Measurements from ENCODE around the gene SLC31A1.

DNA sequence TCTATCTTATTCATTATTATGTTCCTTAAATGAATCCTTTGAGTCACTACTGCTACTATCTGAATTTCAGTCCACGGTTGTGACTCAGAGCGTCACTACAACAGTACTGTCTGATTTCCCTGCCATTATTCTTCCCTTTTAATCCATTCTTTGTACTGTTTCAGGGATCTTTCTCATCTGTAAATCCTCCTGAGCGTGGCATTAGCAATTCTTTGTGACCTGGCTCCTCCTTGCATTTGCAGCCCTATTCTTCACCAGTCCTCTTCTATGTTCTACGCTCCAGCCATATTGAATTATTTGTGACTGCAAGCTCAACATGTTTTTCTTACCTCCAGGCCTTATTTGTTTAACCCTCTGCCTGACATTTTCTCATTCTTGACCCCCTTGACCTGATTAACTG lies 60.0 kb downstream of the SLC31A1 start:
- no peak for TF ChIP-seq SRSF4 (IDR thresholded peaks at IDR 0.05; ENCODE audit: low read depth, low read length, poor library complexity, severe bottlenecking)
- TF ChIP-seq, protein P1, sequence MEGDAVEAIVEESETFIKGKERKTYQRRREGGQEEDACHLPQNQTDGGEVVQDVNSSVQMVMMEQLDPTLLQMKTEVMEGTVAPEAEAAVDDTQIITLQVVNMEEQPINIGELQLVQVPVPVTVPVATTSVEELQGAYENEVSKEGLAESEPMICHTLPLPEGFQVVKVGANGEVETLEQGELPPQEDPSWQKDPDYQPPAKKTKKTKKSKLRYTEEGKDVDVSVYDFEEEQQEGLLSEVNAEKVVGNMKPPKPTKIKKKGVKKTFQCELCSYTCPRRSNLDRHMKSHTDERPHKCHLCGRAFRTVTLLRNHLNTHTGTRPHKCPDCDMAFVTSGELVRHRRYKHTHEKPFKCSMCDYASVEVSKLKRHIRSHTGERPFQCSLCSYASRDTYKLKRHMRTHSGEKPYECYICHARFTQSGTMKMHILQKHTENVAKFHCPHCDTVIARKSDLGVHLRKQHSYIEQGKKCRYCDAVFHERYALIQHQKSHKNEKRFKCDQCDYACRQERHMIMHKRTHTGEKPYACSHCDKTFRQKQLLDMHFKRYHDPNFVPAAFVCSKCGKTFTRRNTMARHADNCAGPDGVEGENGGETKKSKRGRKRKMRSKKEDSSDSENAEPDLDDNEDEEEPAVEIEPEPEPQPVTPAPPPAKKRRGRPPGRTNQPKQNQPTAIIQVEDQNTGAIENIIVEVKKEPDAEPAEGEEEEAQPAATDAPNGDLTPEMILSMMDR (CRISPR knock-in tag; IDR thresholded peaks at IDR 0.05): no peak
- no peak for TF ChIP-seq ZNF589 (CRISPR knock-in tag; conservative IDR thresholded peaks at IDR 0.05)
- TF ChIP-seq MTF1 (CRISPR knock-in tag; IDR thresholded peaks at IDR 0.05): no peak
- TF ChIP-seq ATF1 (CRISPR knock-in tag; IDR thresholded peaks at IDR 0.05): no peak
- no peak for TF ChIP-seq ZNF12 (CRISPR knock-in tag; IDR thresholded peaks at IDR 0.05)
- no peak for TF ChIP-seq ZNF274 (CRISPR knock-in tag; IDR thresholded peaks at IDR 0.05)
- no peak for TF ChIP-seq NFRKB (IDR thresholded peaks at IDR 0.05)
- TF ChIP-seq, protein P2, sequence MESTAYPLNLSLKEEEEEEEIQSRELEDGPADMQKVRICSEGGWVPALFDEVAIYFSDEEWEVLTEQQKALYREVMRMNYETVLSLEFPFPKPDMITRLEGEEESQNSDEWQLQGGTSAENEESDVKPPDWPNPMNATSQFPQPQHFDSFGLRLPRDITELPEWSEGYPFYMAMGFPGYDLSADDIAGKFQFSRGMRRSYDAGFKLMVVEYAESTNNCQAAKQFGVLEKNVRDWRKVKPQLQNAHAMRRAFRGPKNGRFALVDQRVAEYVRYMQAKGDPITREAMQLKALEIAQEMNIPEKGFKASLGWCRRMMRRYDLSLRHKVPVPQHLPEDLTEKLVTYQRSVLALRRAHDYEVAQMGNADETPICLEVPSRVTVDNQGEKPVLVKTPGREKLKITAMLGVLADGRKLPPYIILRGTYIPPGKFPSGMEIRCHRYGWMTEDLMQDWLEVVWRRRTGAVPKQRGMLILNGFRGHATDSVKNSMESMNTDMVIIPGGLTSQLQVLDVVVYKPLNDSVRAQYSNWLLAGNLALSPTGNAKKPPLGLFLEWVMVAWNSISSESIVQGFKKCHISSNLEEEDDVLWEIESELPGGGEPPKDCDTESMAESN (CRISPR knock-in tag; conservative IDR thresholded peaks at IDR 0.05): no peak
- TF ChIP-seq, protein P3, sequence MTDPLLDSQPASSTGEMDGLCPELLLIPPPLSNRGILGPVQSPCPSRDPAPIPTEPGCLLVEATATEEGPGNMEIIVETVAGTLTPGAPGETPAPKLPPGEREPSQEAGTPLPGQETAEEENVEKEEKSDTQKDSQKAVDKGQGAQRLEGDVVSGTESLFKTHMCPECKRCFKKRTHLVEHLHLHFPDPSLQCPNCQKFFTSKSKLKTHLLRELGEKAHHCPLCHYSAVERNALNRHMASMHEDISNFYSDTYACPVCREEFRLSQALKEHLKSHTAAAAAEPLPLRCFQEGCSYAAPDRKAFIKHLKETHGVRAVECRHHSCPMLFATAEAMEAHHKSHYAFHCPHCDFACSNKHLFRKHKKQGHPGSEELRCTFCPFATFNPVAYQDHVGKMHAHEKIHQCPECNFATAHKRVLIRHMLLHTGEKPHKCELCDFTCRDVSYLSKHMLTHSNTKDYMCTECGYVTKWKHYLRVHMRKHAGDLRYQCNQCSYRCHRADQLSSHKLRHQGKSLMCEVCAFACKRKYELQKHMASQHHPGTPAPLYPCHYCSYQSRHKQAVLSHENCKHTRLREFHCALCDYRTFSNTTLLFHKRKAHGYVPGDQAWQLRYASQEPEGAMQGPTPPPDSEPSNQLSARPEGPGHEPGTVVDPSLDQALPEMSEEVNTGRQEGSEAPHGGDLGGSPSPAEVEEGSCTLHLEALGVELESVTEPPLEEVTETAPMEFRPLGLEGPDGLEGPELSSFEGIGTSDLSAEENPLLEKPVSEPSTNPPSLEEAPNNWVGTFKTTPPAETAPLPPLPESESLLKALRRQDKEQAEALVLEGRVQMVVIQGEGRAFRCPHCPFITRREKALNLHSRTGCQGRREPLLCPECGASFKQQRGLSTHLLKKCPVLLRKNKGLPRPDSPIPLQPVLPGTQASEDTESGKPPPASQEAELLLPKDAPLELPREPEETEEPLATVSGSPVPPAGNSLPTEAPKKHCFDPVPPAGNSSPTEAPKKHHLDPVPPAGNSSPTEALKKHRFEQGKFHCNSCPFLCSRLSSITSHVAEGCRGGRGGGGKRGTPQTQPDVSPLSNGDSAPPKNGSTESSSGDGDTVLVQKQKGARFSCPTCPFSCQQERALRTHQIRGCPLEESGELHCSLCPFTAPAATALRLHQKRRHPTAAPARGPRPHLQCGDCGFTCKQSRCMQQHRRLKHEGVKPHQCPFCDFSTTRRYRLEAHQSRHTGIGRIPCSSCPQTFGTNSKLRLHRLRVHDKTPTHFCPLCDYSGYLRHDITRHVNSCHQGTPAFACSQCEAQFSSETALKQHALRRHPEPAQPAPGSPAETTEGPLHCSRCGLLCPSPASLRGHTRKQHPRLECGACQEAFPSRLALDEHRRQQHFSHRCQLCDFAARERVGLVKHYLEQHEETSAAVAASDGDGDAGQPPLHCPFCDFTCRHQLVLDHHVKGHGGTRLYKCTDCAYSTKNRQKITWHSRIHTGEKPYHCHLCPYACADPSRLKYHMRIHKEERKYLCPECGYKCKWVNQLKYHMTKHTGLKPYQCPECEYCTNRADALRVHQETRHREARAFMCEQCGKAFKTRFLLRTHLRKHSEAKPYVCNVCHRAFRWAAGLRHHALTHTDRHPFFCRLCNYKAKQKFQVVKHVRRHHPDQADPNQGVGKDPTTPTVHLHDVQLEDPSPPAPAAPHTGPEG (CRISPR knock-in tag; IDR thresholded peaks at IDR 0.05): no peak

Data from HepG2 (cell line).